Posterior cingulate gyrus (tissue), 11 donors: Measurements from ENCODE around the gene TSHZ2.

Experiments used
- DNase-seq, 10 donors: peaks; one replicate each; pipeline versions ENCODE4 v3.0.0 to v3.0.0-alpha.2; 2020 to 2021; ENCODE audit warnings: mixed read lengths in 3 of 10
- intact Hi-C: fragments of 100-400 bp; cut with DNase I; formaldehyde crosslinking; loops from one replicate; pipeline ENCODE4 v1.15.1; 2023

The TSHZ2 gene

GRCh38 chr20:53263554-53264438 is 291.6 kb downstream of the TSHZ2 start:
- no peak for DNase-seq
- intact Hi-C loops = no loop called here

- intact Hi-C loops = no loop called here
- no peak for DNase-seq
Observed at GRCh38 chr20:53264604-53265003, 292.4 kb downstream of the TSHZ2 start.

- no peak for DNase-seq
- intact Hi-C loops = no loop called here
Observed at GRCh38 chr20:53265304-53265875, 293.2 kb downstream of the TSHZ2 start.

GRCh38 chr20:53269380-53269779 is 297.2 kb downstream of the TSHZ2 start:
- intact Hi-C loops = no loop called here
- DNase-seq = no peak

- no peak for DNase-seq
Observed at GRCh38 chr20:53270792-53271375, 298.7 kb downstream of the TSHZ2 start.

GRCh38 chr20:53274365-53274764 is 302.2 kb downstream of the TSHZ2 start:
- intact Hi-C loops = no loop called here
- DNase-seq = no peak

More at GRCh38 chr20:53270792-53271375, 298.7 kb downstream of the TSHZ2 start:
- intact Hi-C loops = no loop called here

- DNase-seq = no peak
- intact Hi-C loops = no loop called here
Observed at GRCh38 chr20:53274807-53275206, 302.6 kb downstream of the TSHZ2 start.

GRCh38 chr20:53276143-53276542 is 304.0 kb downstream of the TSHZ2 start:
- no peak for DNase-seq
- intact Hi-C loops = no loop called here

- DNase-seq = no peak
- intact Hi-C loops = no loop called here
Observed at GRCh38 chr20:53278555-53278954, 306.4 kb downstream of the TSHZ2 start.

GRCh38 chr20:53279735-53280134 is 307.6 kb downstream of the TSHZ2 start:
- no peak for DNase-seq
- intact Hi-C loops = no loop called here

GRCh38 chr20:53281557-53282117 is 309.5 kb downstream of the TSHZ2 start:
- intact Hi-C loops = no loop called here
- DNase-seq = no peak

GRCh38 chr20:53282217-53282955 is 310.2 kb downstream of the TSHZ2 start:
- intact Hi-C loops = no loop called here

GRCh38 chr20:53283011-53283410 is 310.9 kb downstream of the TSHZ2 start:
- DNase-seq = no peak
- intact Hi-C loops = no loop called here

More at GRCh38 chr20:53282217-53282955, 310.2 kb downstream of the TSHZ2 start:
- DNase-seq = no peak

- no peak for DNase-seq
- intact Hi-C loops = no loop called here
Observed at GRCh38 chr20:53283597-53283996, 311.4 kb downstream of the TSHZ2 start.

- DNase-seq = no peak
- intact Hi-C loops = no loop called here
Observed at GRCh38 chr20:53284256-53284655, 312.1 kb downstream of the TSHZ2 start.

GRCh38 chr20:53284696-53285095 is 312.5 kb downstream of the TSHZ2 start:
- intact Hi-C loops = no loop called here
- no peak for DNase-seq

GRCh38 chr20:53287357-53288042 is 315.3 kb downstream of the TSHZ2 start:
- no peak for DNase-seq
- intact Hi-C loops = no loop called here

GRCh38 chr20:53291548-53291947 is 319.4 kb downstream of the TSHZ2 start:
- intact Hi-C loops = no loop called here
- DNase-seq = no peak

- no peak for DNase-seq
- intact Hi-C loops = no loop called here
Observed at GRCh38 chr20:53292347-53292746, 320.2 kb downstream of the TSHZ2 start.

GRCh38 chr20:53294804-53295203 is 322.6 kb downstream of the TSHZ2 start:
- no peak for DNase-seq
- intact Hi-C loops = no loop called here
